ENCODE data around the gene PLEKHS1.

GRCh38 chr10:113740850-113741249, 10.6 kb upstream of the PLEKHS1 start:
- TF ChIP-seq ESRRG (CRISPR knock-in tag; IDR thresholded peaks at IDR 0.05) (no peak), ISL1 (CRISPR knock-in tag; IDR thresholded peaks at IDR 0.05) (no peak), ZFP30 (CRISPR knock-in tag; IDR thresholded peaks at IDR 0.05) (no peak), PATZ1 (CRISPR knock-in tag; IDR thresholded peaks at IDR 0.05; ENCODE audit: borderline replicate concordance) (no peak), SNAI2 (CRISPR knock-in tag; IDR thresholded peaks at IDR 0.05) (no peak), ZNF8 (CRISPR knock-in tag; IDR thresholded peaks at IDR 0.05) (no peak), ZNF70 (CRISPR knock-in tag; IDR thresholded peaks at IDR 0.05) (no peak)
